ENCODE measurements around the gene SLC4A1.

GRCh38 chr17:44207319-44207718 lies 60.6 kb downstream of the SLC4A1 start:
- TF ChIP-seq, protein P1, sequence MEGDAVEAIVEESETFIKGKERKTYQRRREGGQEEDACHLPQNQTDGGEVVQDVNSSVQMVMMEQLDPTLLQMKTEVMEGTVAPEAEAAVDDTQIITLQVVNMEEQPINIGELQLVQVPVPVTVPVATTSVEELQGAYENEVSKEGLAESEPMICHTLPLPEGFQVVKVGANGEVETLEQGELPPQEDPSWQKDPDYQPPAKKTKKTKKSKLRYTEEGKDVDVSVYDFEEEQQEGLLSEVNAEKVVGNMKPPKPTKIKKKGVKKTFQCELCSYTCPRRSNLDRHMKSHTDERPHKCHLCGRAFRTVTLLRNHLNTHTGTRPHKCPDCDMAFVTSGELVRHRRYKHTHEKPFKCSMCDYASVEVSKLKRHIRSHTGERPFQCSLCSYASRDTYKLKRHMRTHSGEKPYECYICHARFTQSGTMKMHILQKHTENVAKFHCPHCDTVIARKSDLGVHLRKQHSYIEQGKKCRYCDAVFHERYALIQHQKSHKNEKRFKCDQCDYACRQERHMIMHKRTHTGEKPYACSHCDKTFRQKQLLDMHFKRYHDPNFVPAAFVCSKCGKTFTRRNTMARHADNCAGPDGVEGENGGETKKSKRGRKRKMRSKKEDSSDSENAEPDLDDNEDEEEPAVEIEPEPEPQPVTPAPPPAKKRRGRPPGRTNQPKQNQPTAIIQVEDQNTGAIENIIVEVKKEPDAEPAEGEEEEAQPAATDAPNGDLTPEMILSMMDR (IDR thresholded peaks at IDR 0.05) = no peak
- no peak for TF ChIP-seq EP300 (IDR thresholded peaks at IDR 0.05)
